ENCODE data around the gene MAPK11. TPM values are rescaled to one million over a fixed set of nuclear protein-coding genes. Genes with fewer than 3 reads are reported as not detected.
A peak's percentile ranks its signal among the peaks of the same experiment; 100 is the strongest.

The MAPK11 gene
- total and polyA plus RNA-seq, 9 of the 15 experiments (the other 6 are each of a cell fraction or from before 2014, with no cell fraction given): 0.06 to 14.6 (median 5.3) TPM

DNA sequence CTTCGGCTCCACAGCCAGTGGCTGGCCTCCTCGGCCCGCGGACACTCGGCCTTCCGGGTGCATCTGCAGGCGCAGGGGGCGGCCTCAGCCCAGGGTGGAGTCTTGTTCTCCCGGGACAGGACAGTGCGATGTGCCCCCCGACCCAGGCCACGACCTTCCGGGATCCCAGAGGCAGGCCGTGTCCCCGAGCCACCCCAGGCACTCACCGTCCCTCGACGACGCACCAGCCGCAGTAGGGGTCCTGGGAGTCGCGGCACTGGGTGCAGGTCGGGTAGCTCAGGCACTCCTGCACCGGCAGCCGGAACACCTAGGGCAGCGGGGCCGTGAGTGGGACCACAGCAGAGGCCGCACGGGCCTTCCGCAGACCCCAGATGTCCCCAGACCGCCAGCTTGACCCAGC lies 17.6 kb upstream of the MAPK11 start:
- intact Hi-C loops (cut with micrococcal nuclease): no loop called here
- CTCF ChIA-PET (ENCODE audit: low intra/inter-chr PET ratio): no interaction called here
- no peaks in the 10 kb centered on the region for H4K20me1 ChIP-seq (replicated peaks; ENCODE audit: control insufficient read depth, insufficient read depth, low read length)

DNA sequence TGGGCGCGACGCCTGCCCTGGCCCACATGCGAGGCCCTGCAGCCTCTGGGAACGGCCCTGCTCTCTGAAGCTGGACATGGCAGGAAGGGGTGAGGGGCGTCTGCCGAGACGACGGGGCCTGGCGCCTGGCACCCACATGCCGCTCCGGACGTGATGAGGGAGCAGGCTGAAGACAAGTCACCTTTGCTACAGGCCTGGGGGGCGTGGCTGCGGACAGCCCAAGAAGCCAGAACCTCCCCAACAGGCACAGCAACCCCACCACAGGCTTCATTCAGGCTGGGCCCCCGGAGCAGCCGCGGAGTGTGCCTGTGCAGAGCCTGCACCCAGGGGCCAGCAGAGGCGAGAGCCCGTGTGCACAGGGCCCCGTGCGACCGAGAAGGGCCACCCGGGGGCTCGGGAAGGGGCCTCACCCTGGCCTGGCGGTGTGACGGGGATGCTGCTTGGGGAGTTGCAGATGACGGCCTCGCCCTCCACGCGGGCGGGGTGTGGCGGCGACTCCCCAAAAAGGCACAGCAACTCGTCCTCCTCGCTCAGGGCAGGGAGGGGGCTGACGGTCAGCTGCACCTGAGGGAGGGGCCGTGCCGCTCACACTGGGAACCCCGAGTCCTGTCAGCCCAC lies 16.6 kb upstream of the MAPK11 start:
- no peak for ATAC-seq
- H3K4me3 ChIP-seq: no peak overlapping the region
- peaks cover 33% of the 10 kb centered on the region; the same call in 1 of the 3 replicates for H3K36me3 ChIP-seq (ENCODE audit: control insufficient read depth, insufficient read depth, low read length)
- no peak overlapping the region for H3K9ac ChIP-seq (ENCODE audit: insufficient read depth in 1 of 2, low read depth in 2 of 2, low read length in 2 of 2)
- ChIA-PET POLR2A (no interaction called here), CTCF (ENCODE audit: low intra/inter-chr PET ratio) (no interaction called here)
- H3K9me1 ChIP-seq (ENCODE audit: control insufficient read depth, insufficient read depth, low read length): no peaks in the 10 kb centered on the region
- no peaks in the 10 kb centered on the region for H4K20me1 ChIP-seq (replicated peaks; ENCODE audit: control insufficient read depth, insufficient read depth, low read length)
- no peaks in the 10 kb centered on the region for H3K27me3 ChIP-seq (ENCODE audit: control insufficient read depth in 2 of 2, insufficient read depth in 2 of 2, low read length in 2 of 2)
- no peak overlapping the region for H3K27ac ChIP-seq (ENCODE audit: extremely low read depth, low read depth, low read length)
- H2AFZ ChIP-seq (ENCODE audit: low read depth, low read length): no peak overlapping the region
- peaks cover 0 to 24% of the 10 kb centered on the region in 2 experiments; a peak in 1 of 5 replicates for H3K4me1 ChIP-seq (replicated peaks in 1 of 2; ENCODE audit: control insufficient read depth in 2 of 2, insufficient read depth in 2 of 2, low read length in 2 of 2)
- no peak for FAIRE-seq
- WGBS (ENCODE audit: insufficient coverage, low coverage, missing lambda C conversion rate): 95% methylated on average over 12 of the region's 40 CpGs
- no peak for DNase-seq (ENCODE audit: extremely low read depth in 1 of 4, low spot score in 3 of 4)
- in situ Hi-C loops (cut with MboI): no loop called here
- H3K4me2 ChIP-seq (ENCODE audit: insufficient read depth, low read length): no peak overlapping the region
- H3K9me3 ChIP-seq (replicated peaks; ENCODE audit: control insufficient read depth, insufficient read depth, low read depth, low read length): no peaks in the 10 kb centered on the region
- no TSS peak for BruUV-seq (replicated peaks)
- no peaks in the 10 kb centered on the region for H3K79me2 ChIP-seq (ENCODE audit: control insufficient read depth, insufficient read depth, low read length)
- intact Hi-C loops (cut with micrococcal nuclease): no loop called here
- TF ChIP-seq, protein P1, sequence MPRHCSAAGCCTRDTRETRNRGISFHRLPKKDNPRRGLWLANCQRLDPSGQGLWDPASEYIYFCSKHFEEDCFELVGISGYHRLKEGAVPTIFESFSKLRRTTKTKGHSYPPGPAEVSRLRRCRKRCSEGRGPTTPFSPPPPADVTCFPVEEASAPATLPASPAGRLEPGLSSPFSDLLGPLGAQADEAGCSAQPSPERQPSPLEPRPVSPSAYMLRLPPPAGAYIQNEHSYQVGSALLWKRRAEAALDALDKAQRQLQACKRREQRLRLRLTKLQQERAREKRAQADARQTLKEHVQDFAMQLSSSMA (CRISPR knock-in tag; IDR thresholded peaks at IDR 0.05): no peak
- peak; percentile 38; the same call in 1 of the 2 replicates for TF ChIP-seq POLR2G (IDR thresholded peaks at IDR 0.05; ENCODE audit: low read depth, low read length)

More for the DNA sequence above, 17.6 kb upstream of the MAPK11 start:
- FAIRE-seq (no peak), DNase-seq (ENCODE audit: extremely low read depth in 1 of 4, low spot score in 3 of 4) (no peak), ATAC-seq (no peak)
- no TSS peak for BruUV-seq (replicated peaks)
- Histone ChIP-seq H3K27ac (ENCODE audit: extremely low read depth, low read depth, low read length) (no peak overlapping the region), H3K9me3 (replicated peaks; ENCODE audit: control insufficient read depth, insufficient read depth, low read depth, low read length) (no peaks in the 10 kb centered on the region), H3K9me1 (ENCODE audit: control insufficient read depth, insufficient read depth, low read length) (no peaks in the 10 kb centered on the region), H3K36me3 (ENCODE audit: control insufficient read depth, insufficient read depth, low read length) (peaks cover 28% of the 10 kb centered on the region; the same call in 1 of the 3 replicates), H3K4me1 (replicated peaks in 1 of 2; ENCODE audit: control insufficient read depth in 2 of 2, insufficient read depth in 2 of 2, low read length in 2 of 2) (peaks cover 0 to 24% of the 10 kb centered on the region in 2 experiments; a peak in 1 of 5 replicates), H3K4me3 (no peak overlapping the region), H3K27me3 (ENCODE audit: control insufficient read depth in 2 of 2, insufficient read depth in 2 of 2, low read length in 2 of 2) (no peaks in the 10 kb centered on the region), H2AFZ (ENCODE audit: low read depth, low read length) (no peak overlapping the region), H3K9ac (ENCODE audit: insufficient read depth in 1 of 2, low read depth in 2 of 2, low read length in 2 of 2) (no peak overlapping the region), H3K4me2 (ENCODE audit: insufficient read depth, low read length) (no peak overlapping the region), H3K79me2 (ENCODE audit: control insufficient read depth, insufficient read depth, low read length) (no peaks in the 10 kb centered on the region; the same call in 2 of the 3 replicates)
- in situ Hi-C loops (cut with MboI): no loop called here
- WGBS (ENCODE audit: insufficient coverage, low coverage, missing lambda C conversion rate): 97% methylated on average over 6 of the region's 31 CpGs
- POLR2A ChIA-PET: interaction anchor here (1.0 kb wide), 1 partner anchor 13 kb away, joined by 3 read pairs; no protein-coding TSS in a partner anchor
- TF ChIP-seq POLR2G (IDR thresholded peaks at IDR 0.05; ENCODE audit: low read depth, low read length) (0 out of 2 replicates have a peak, but pooled peaks have one; percentile 43), ZSCAN32 (CRISPR knock-in tag; IDR thresholded peaks at IDR 0.05) (no peak)

All from K562 (cell line).